Tongue (tissue), 2 donors: ENCODE data around the gene NTM. TPM values are rescaled to one million over a fixed set of nuclear protein-coding genes. Genes with fewer than 3 reads are reported as not detected.

ENCODE experiments used
- DNase-seq: peaks from one replicate; pipeline ENCODE4 v3.0.0-alpha.2; 2015
- total RNA-seq: library from RNA; depleted of rRNA; stranded (reverse); fragments of >200 nt; gene quantifications from one replicate; pipeline ENCODE4 v1.2.3, GENCODE V29; 2014

Gene NTM
- total RNA-seq, 1 donor from 2014 or later = 12.1 TPM

GRCh38 chr11:132075447-132075846 lies 705.0 kb downstream of the NTM start:
- DNase-seq = no peak

- no peak for DNase-seq
Observed at GRCh38 chr11:132077416-132077815, 707.0 kb downstream of the NTM start.

GRCh38 chr11:132078264-132079076 lies 708.1 kb downstream of the NTM start:
- DNase-seq = peak; percentile 70

- DNase-seq = peak; percentile 86
Observed at GRCh38 chr11:132080127-132080526, 709.7 kb downstream of the NTM start.

- DNase-seq = no peak
Observed at GRCh38 chr11:132082566-132082965, 712.2 kb downstream of the NTM start.

- no peak for DNase-seq
Observed at GRCh38 chr11:132084433-132084832, 714.0 kb downstream of the NTM start.

- DNase-seq = no peak
Observed at GRCh38 chr11:132087148-132087547, 716.7 kb downstream of the NTM start.

- DNase-seq = no peak
Observed at GRCh38 chr11:132088551-132088950, 718.1 kb downstream of the NTM start.

- DNase-seq = no peak
Observed at GRCh38 chr11:132093536-132094259, 723.3 kb downstream of the NTM start.

GRCh38 chr11:132094598-132094997 lies 724.2 kb downstream of the NTM start:
- DNase-seq = no peak

GRCh38 chr11:132095230-132096131 lies 725.1 kb downstream of the NTM start:
- DNase-seq = peak; percentile 12

- DNase-seq = no peak
Observed at GRCh38 chr11:132096132-132096825, 725.9 kb downstream of the NTM start.

- no peak for DNase-seq
Observed at GRCh38 chr11:132099692-132100091, 729.3 kb downstream of the NTM start.

- DNase-seq = no peak
Observed at GRCh38 chr11:132100583-132100982, 730.2 kb downstream of the NTM start.

- DNase-seq = no peak
Observed at GRCh38 chr11:132101881-132102280, 731.5 kb downstream of the NTM start.

GRCh38 chr11:132103021-132103420 lies 732.6 kb downstream of the NTM start:
- no peak for DNase-seq

GRCh38 chr11:132106096-132106982 lies 735.9 kb downstream of the NTM start:
- no peak for DNase-seq

- DNase-seq = peak; percentile 47
Observed at GRCh38 chr11:132111316-132111715, 740.9 kb downstream of the NTM start.

- DNase-seq = peak; percentile 72
Observed at GRCh38 chr11:132111838-132112237, 741.4 kb downstream of the NTM start.

GRCh38 chr11:132112846-132113245 lies 742.4 kb downstream of the NTM start:
- no peak for DNase-seq

- DNase-seq = peak; percentile 67
Observed at GRCh38 chr11:132114185-132114584, 743.8 kb downstream of the NTM start.
